ENCODE data around the gene SLC6A4. TPM values are rescaled to one million over a fixed set of nuclear protein-coding genes. Genes with fewer than 3 reads are reported as not detected.
A peak's percentile ranks its signal among the peaks of the same experiment; 100 is the strongest.

Gene SLC6A4
- total and polyA plus RNA-seq, 2 experiments from 2014 or later = 0.06 to 0.14 TPM

DNA sequence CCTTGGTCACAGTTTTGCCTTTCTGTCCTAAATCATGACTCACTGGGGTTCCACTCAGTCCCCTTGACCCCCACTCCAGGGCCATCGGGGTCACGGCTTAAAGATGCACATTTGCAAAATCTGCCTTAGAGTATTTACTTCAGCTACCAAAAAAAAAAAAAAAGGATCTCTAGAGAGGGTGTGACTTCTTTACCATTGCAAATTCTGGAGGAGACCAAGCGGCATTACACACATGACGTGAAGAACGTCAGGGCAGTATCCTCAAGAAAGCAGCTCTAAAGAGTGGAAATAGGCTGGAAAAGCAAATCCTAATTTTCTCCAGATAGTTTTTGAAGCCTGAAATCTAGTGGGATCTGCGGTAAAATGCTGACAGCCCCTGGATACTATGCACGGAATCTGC lies 25.6 kb downstream of the SLC6A4 start:
- no peaks in the 10 kb centered on the region for H4K20me1 ChIP-seq (replicated peaks; ENCODE audit: insufficient read depth)
- H2AFZ ChIP-seq = no peak overlapping the region
- no peaks in the 10 kb centered on the region for H3F3A ChIP-seq (replicated peaks; ENCODE audit: low read depth)
- no peaks in the 10 kb centered on the region for H3K4me1 Mint-ChIP-seq
- no peaks in the 10 kb centered on the region for H3K36me3 ChIP-seq (ENCODE audit: insufficient read depth)
- peaks cover 3% of the 10 kb centered on the region for H3K27me3 Mint-ChIP-seq (ENCODE audit: insufficient read depth, low read depth, poor library complexity)
- no peaks in the 10 kb centered on the region for H3K27me3 ChIP-seq (ENCODE audit: insufficient read depth)
- H3K79me2 ChIP-seq (replicated peaks; ENCODE audit: insufficient read depth) = no peaks in the 10 kb centered on the region
- H3K9me2 ChIP-seq (ENCODE audit: insufficient read depth) = no peaks in the 10 kb centered on the region
- H3K27ac ChIP-seq (ENCODE audit: low read depth) = no peak overlapping the region
- no peaks in the 10 kb centered on the region for H3K36me3 Mint-ChIP-seq (ENCODE audit: low read depth)
- no peak overlapping the region for H3K4me3 Mint-ChIP-seq
- peak overlapping the region; percentile 32; the same call in 1 of the 2 replicates for H3K27ac Mint-ChIP-seq
- no peak overlapping the region for H3K4me3 ChIP-seq
- H3K4me1 ChIP-seq (ENCODE audit: insufficient read depth) = no peaks in the 10 kb centered on the region
- H3K9me3 Mint-ChIP-seq = no peaks in the 10 kb centered on the region
- TF ChIP-seq STAT1 (IDR thresholded peaks at IDR 0.05; ENCODE audit: unreplicated experiment) = no peak
- TF ChIP-seq POLR2AphosphoS5 (IDR thresholded peaks at IDR 0.05; ENCODE audit: low read depth) = no peak
- TF ChIP-seq, protein P1, sequence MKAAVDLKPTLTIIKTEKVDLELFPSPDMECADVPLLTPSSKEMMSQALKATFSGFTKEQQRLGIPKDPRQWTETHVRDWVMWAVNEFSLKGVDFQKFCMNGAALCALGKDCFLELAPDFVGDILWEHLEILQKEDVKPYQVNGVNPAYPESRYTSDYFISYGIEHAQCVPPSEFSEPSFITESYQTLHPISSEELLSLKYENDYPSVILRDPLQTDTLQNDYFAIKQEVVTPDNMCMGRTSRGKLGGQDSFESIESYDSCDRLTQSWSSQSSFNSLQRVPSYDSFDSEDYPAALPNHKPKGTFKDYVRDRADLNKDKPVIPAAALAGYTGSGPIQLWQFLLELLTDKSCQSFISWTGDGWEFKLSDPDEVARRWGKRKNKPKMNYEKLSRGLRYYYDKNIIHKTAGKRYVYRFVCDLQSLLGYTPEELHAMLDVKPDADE (IDR thresholded peaks at IDR 0.05) = no peak
- TF ChIP-seq, protein P2, sequence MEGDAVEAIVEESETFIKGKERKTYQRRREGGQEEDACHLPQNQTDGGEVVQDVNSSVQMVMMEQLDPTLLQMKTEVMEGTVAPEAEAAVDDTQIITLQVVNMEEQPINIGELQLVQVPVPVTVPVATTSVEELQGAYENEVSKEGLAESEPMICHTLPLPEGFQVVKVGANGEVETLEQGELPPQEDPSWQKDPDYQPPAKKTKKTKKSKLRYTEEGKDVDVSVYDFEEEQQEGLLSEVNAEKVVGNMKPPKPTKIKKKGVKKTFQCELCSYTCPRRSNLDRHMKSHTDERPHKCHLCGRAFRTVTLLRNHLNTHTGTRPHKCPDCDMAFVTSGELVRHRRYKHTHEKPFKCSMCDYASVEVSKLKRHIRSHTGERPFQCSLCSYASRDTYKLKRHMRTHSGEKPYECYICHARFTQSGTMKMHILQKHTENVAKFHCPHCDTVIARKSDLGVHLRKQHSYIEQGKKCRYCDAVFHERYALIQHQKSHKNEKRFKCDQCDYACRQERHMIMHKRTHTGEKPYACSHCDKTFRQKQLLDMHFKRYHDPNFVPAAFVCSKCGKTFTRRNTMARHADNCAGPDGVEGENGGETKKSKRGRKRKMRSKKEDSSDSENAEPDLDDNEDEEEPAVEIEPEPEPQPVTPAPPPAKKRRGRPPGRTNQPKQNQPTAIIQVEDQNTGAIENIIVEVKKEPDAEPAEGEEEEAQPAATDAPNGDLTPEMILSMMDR (conservative IDR thresholded peaks at IDR 0.05; ENCODE audit: low read depth in 2 of 2) = no peak
- TF ChIP-seq EZH2phosphoT487 (IDR thresholded peaks at IDR 0.05; ENCODE audit: unreplicated experiment) = no peak
- no peak for TF ChIP-seq ZNF114 (CRISPR knock-in tag; IDR thresholded peaks at IDR 0.05)
- TF ChIP-seq, protein P3, sequence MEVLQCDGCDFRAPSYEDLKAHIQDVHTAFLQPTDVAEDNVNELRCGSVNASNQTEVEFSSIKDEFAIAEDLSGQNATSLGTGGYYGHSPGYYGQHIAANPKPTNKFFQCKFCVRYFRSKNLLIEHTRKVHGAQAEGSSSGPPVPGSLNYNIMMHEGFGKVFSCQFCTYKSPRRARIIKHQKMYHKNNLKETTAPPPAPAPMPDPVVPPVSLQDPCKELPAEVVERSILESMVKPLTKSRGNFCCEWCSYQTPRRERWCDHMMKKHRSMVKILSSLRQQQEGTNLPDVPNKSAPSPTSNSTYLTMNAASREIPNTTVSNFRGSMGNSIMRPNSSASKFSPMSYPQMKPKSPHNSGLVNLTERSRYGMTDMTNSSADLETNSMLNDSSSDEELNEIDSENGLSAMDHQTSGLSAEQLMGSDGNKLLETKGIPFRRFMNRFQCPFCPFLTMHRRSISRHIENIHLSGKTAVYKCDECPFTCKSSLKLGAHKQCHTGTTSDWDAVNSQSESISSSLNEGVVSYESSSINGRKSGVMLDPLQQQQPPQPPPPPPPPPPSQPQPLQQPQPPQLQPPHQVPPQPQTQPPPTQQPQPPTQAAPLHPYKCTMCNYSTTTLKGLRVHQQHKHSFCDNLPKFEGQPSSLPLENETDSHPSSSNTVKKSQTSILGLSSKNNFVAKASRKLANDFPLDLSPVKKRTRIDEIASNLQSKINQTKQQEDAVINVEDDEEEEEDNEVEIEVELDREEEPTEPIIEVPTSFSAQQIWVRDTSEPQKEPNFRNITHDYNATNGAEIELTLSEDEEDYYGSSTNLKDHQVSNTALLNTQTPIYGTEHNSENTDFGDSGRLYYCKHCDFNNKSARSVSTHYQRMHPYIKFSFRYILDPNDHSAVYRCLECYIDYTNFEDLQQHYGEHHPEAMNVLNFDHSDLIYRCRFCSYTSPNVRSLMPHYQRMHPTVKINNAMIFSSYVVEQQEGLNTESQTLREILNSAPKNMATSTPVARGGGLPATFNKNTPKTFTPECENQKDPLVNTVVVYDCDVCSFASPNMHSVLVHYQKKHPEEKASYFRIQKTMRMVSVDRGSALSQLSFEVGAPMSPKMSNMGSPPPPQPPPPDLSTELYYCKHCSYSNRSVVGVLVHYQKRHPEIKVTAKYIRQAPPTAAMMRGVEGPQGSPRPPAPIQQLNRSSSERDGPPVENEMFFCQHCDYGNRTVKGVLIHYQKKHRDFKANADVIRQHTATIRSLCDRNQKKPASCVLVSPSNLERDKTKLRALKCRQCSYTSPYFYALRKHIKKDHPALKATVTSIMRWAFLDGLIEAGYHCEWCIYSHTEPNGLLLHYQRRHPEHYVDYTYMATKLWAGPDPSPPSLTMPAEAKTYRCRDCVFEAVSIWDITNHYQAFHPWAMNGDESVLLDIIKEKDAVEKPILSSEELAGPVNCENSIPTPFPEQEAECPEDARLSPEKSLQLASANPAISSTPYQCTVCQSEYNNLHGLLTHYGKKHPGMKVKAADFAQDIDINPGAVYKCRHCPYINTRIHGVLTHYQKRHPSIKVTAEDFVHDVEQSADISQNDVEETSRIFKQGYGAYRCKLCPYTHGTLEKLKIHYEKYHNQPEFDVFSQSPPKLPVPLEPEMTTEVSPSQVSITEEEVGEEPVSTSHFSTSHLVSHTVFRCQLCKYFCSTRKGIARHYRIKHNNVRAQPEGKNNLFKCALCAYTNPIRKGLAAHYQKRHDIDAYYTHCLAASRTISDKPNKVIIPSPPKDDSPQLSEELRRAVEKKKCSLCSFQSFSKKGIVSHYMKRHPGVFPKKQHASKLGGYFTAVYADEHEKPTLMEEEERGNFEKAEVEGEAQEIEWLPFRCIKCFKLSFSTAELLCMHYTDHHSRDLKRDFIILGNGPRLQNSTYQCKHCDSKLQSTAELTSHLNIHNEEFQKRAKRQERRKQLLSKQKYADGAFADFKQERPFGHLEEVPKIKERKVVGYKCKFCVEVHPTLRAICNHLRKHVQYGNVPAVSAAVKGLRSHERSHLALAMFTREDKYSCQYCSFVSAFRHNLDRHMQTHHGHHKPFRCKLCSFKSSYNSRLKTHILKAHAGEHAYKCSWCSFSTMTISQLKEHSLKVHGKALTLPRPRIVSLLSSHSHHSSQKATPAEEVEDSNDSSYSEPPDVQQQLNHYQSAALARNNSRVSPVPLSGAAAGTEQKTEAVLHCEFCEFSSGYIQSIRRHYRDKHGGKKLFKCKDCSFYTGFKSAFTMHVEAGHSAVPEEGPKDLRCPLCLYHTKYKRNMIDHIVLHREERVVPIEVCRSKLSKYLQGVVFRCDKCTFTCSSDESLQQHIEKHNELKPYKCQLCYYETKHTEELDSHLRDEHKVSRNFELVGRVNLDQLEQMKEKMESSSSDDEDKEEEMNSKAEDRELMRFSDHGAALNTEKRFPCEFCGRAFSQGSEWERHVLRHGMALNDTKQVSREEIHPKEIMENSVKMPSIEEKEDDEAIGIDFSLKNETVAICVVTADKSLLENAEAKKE (CRISPR knock-in tag; IDR thresholded peaks at IDR 0.05) = no peak
- no peak for TF ChIP-seq CREB1 (CRISPR knock-in tag; IDR thresholded peaks at IDR 0.05; ENCODE audit: low read depth)
- TF ChIP-seq NANOG (IDR thresholded peaks at IDR 0.05; ENCODE audit: borderline replicate concordance) = no peak
- H3K4me2 ChIP-seq = no peak overlapping the region
- DNase-seq (ENCODE audit: low spot score) (no peak), ATAC-seq (no peak)
